T-helper 2 cell treated with Interferon-gamma antibody and Interleukin-4, amounts not matched to agents 5 μg/mL and 100 μg/mL, for 36 hours (primary cell): Measurements from ENCODE around the gene TMEM245.
"Not testable (repeated sequence)": the region's sequence is repeated elsewhere in the genome, so short reads cannot be mapped to it uniquely, and the experiment has no call there.

ENCODE experiments used
- DNase-seq: peaks from one replicate; pipeline ENCODE4 v3.0.0; 2021; ENCODE audit warnings: low spot score
- H3K27ac Mint-ChIP-seq: one replicate; pipeline ENCODE4 v1.8.0; 2021; ENCODE audit warnings: mild to moderate bottlenecking, mixed read lengths
- H3K27me3 Mint-ChIP-seq: one replicate; pipeline ENCODE4 v1.8.0; 2021; ENCODE audit warnings: low read depth, mixed read lengths
- H3K36me3 Mint-ChIP-seq: one replicate; pipeline ENCODE4 v1.8.0; 2021; ENCODE audit warnings: low read depth, mixed read lengths
- H3K4me1 Mint-ChIP-seq: one replicate; pipeline ENCODE4 v1.8.0; 2021; ENCODE audit warnings: low read depth, mixed read lengths
- H3K4me3 Mint-ChIP-seq: one replicate; pipeline ENCODE4 v1.8.0; 2022; ENCODE audit warnings: mild to moderate bottlenecking, moderate library complexity, mixed read lengths
- H3K9me3 Mint-ChIP-seq: one replicate; pipeline ENCODE4 v1.8.0; 2021; ENCODE audit warnings: mixed read lengths

TMEM245 gene

GRCh38 chr9:109149722-109150121 is 30.0 kb upstream of the TMEM245 start:
- Mint-ChIP-seq H3K4me3 (no peak overlapping the region), H3K27ac (no peak overlapping the region), H3K9me3 (peaks cover 15% of the 10 kb centered on the region), H3K27me3 (peaks cover 25% of the 10 kb centered on the region), H3K36me3 (no peaks in the 10 kb centered on the region), H3K4me1 (peaks cover 2% of the 10 kb centered on the region)
- no peak for DNase-seq

GRCh38 chr9:109149089-109149488 is 29.3 kb upstream of the TMEM245 start:
- H3K9me3 Mint-ChIP-seq: peaks cover 9% of the 10 kb centered on the region
- H3K27me3 Mint-ChIP-seq: peaks cover 22% of the 10 kb centered on the region
- H3K4me1 Mint-ChIP-seq: peaks cover 4% of the 10 kb centered on the region
- DNase-seq: no peak
- H3K27ac Mint-ChIP-seq: no peak overlapping the region
- no peak overlapping the region for H3K4me3 Mint-ChIP-seq
- no peaks in the 10 kb centered on the region for H3K36me3 Mint-ChIP-seq

- Mint-ChIP-seq H3K4me3 (no peak overlapping the region), H3K27me3 (peaks cover 25% of the 10 kb centered on the region), H3K36me3 (no peaks in the 10 kb centered on the region), H3K9me3 (no peaks in the 10 kb centered on the region), H3K4me1 (peaks cover 8% of the 10 kb centered on the region), H3K27ac (no peak overlapping the region)
- no peak for DNase-seq
Measured at GRCh38 chr9:109145051-109145450, 25.3 kb upstream of the TMEM245 start.

DNA sequence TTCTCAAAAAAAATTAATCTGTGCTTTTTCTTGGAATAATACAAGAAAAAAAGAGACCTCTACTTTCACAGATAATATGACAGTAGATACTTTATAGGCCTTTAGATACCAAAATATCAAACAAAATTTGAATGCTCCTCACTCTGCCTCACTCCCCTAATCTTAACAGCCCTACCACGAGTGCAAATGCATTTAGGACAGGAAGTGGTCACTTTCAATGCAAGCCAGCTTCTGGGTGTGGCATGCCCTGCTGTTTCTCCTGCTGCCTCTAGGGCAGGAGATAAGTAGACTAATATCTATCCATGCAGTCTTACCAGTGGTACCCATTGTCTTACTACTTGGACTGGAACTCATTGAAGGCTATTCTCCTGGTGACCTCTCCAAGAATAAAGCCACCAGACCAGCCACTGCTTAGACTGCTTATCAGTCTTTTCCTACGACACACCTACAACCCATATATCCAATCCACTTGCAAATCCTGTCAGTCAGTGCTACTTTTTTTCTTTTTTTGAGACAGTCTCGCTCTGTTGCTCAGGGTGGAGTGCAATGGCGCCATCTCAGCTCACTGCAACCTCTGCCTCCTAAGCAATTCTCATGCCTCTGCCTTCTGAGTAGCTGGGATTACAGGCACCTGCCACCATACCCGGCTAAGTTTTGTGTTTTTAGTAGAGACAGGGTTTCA is 24.3 kb upstream of the TMEM245 start:
- no peak overlapping the region for H3K27ac Mint-ChIP-seq
- peak; percentile 11 for DNase-seq
- H3K27me3 Mint-ChIP-seq: peaks cover 29% of the 10 kb centered on the region
- H3K4me1 Mint-ChIP-seq: peaks cover 8% of the 10 kb centered on the region
- H3K4me3 Mint-ChIP-seq: peak overlapping the region; percentile 10
- no peaks in the 10 kb centered on the region for H3K9me3 Mint-ChIP-seq
- H3K36me3 Mint-ChIP-seq: no peaks in the 10 kb centered on the region

GRCh38 chr9:109141375-109141774 is 21.6 kb upstream of the TMEM245 start:
- no peaks in the 10 kb centered on the region for H3K9me3 Mint-ChIP-seq
- H3K4me3 Mint-ChIP-seq: no peak overlapping the region
- no peaks in the 10 kb centered on the region for H3K36me3 Mint-ChIP-seq
- peaks cover 26% of the 10 kb centered on the region for H3K27me3 Mint-ChIP-seq
- DNase-seq: no peak
- H3K4me1 Mint-ChIP-seq: peaks cover 8% of the 10 kb centered on the region
- H3K27ac Mint-ChIP-seq: no peak overlapping the region

- H3K27ac Mint-ChIP-seq: no peak overlapping the region
- no peak for DNase-seq
- no peaks in the 10 kb centered on the region for H3K36me3 Mint-ChIP-seq
- peaks cover 7% of the 10 kb centered on the region for H3K4me1 Mint-ChIP-seq
- H3K27me3 Mint-ChIP-seq: peaks cover 20% of the 10 kb centered on the region
- H3K9me3 Mint-ChIP-seq: no peaks in the 10 kb centered on the region
- no peak overlapping the region for H3K4me3 Mint-ChIP-seq
Measured at GRCh38 chr9:109139851-109140250, 20.1 kb upstream of the TMEM245 start.

DNA sequence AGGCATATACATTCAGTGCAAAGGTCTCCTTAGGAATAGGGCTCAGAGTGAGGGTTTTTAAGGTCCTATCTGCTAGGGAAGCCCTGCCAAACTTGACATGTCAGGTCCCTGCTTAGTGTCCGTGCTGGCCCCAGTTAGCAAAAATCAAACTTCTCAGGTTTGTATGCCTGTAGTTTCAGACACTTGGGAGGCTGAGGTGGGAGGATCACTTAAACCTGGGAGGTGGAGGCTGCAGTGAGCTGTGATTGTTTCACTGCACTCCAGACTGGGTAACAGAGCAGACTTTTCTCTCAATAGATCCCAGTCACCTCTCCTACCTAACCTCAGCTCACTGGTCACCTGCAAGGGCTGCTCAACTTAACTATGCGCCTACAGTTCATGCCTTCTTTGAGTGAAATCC is 18.7 kb upstream of the TMEM245 start:
- H3K4me3 Mint-ChIP-seq: no peak overlapping the region
- no peaks in the 10 kb centered on the region for H3K4me1 Mint-ChIP-seq
- no peak for DNase-seq
- H3K27me3 Mint-ChIP-seq: peaks cover 27% of the 10 kb centered on the region
- H3K36me3 Mint-ChIP-seq: no peaks in the 10 kb centered on the region
- no peaks in the 10 kb centered on the region for H3K9me3 Mint-ChIP-seq
- no peak overlapping the region for H3K27ac Mint-ChIP-seq

- Mint-ChIP-seq H3K9me3 (no peaks in the 10 kb centered on the region), H3K27me3 (peaks cover 19% of the 10 kb centered on the region), H3K27ac (no peak overlapping the region), H3K4me3 (no peak overlapping the region), H3K36me3 (no peaks in the 10 kb centered on the region), H3K4me1 (no peaks in the 10 kb centered on the region)
- no peak for DNase-seq
Measured at GRCh38 chr9:109134167-109134578, 14.4 kb upstream of the TMEM245 start.

DNA sequence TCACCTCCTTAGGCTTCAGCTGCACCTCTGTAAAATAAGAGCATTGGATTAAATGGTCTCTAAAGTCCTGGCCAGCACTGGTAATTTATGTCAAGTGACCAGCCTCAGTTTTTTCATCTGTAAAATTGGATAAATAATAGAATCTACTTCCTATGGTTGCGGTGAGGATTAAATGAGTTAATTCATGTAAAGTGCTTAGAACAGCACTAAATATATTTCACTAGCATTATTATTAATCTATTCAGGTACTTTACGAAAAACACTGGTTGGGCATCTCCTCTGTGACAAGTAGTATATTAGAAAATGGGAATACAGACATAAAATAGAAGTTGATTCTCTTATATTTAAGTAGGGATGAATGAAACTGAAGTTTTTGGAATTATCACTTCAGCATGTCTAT is 13.8 kb upstream of the TMEM245 start:
- Mint-ChIP-seq H3K4me3 (no peak overlapping the region), H3K27me3 (peaks cover 19% of the 10 kb centered on the region), H3K4me1 (no peaks in the 10 kb centered on the region), H3K27ac (no peak overlapping the region), H3K9me3 (no peaks in the 10 kb centered on the region), H3K36me3 (no peaks in the 10 kb centered on the region)
- DNase-seq: no peak

- Mint-ChIP-seq H3K27ac (no peak overlapping the region), H3K27me3 (peaks cover 13% of the 10 kb centered on the region), H3K4me1 (no peaks in the 10 kb centered on the region), H3K4me3 (no peak overlapping the region), H3K9me3 (no peaks in the 10 kb centered on the region), H3K36me3 (no peaks in the 10 kb centered on the region)
- DNase-seq: no peak
Measured at GRCh38 chr9:109132567-109133021, 12.8 kb upstream of the TMEM245 start.

GRCh38 chr9:109129470-109130197 is 9.9 kb upstream of the TMEM245 start:
- no peaks in the 10 kb centered on the region for H3K9me3 Mint-ChIP-seq
- no peaks in the 10 kb centered on the region for H3K36me3 Mint-ChIP-seq
- H3K4me1 Mint-ChIP-seq: no peaks in the 10 kb centered on the region
- no peak overlapping the region for H3K27ac Mint-ChIP-seq
- no peak for DNase-seq
- no peak overlapping the region for H3K4me3 Mint-ChIP-seq
- peaks cover 7% of the 10 kb centered on the region for H3K27me3 Mint-ChIP-seq

DNA sequence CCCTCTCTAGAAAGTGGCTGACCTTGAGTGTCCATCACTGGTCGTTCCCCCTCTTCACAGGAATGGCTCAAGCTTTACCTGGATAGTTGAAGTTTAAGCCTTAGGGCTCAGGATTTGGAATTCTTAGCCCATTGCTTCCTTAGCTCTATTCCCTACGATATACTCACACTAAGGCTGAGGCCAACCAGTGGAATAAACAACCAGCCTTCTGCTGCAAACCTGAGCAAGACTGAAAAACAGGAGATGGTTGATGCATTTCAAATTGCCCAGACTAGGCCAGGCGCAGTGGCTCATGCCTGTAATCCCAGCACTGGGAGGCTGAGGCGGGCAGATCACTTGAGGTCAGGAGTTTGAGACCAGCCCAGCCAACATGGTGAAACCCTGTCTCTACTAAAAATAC is 6.9 kb upstream of the TMEM245 start:
- H3K27me3 Mint-ChIP-seq, H3K4me3 Mint-ChIP-seq, DNase-seq, H3K9me3 Mint-ChIP-seq, H3K27ac Mint-ChIP-seq, H3K4me1 Mint-ChIP-seq, H3K36me3 Mint-ChIP-seq: not testable (repeated sequence)

DNA sequence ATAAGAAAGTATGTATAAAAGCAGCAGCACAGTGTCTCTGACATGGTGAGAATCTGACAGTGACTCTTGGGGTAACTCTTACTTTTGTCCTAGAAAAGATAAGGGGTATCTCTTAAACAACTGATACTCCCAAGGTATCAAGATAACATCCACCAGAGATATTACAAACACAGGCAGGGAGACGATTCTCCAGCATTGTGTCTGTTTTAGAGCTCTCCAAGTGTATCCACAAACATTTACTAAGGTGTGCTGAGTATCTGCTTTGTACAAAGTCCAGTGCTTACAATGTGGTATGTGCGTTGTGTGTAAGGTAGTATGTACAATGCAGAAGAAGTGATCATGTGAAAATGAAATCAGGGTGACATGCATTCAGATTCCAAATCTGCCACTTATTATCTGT is 4.4 kb upstream of the TMEM245 start:
- H3K27me3 Mint-ChIP-seq: no peaks in the 10 kb centered on the region
- no peak overlapping the region for H3K27ac Mint-ChIP-seq
- H3K36me3 Mint-ChIP-seq: no peaks in the 10 kb centered on the region
- no peaks in the 10 kb centered on the region for H3K9me3 Mint-ChIP-seq
- no peak for DNase-seq
- no peak overlapping the region for H3K4me3 Mint-ChIP-seq
- H3K4me1 Mint-ChIP-seq: peaks cover 7% of the 10 kb centered on the region

DNA sequence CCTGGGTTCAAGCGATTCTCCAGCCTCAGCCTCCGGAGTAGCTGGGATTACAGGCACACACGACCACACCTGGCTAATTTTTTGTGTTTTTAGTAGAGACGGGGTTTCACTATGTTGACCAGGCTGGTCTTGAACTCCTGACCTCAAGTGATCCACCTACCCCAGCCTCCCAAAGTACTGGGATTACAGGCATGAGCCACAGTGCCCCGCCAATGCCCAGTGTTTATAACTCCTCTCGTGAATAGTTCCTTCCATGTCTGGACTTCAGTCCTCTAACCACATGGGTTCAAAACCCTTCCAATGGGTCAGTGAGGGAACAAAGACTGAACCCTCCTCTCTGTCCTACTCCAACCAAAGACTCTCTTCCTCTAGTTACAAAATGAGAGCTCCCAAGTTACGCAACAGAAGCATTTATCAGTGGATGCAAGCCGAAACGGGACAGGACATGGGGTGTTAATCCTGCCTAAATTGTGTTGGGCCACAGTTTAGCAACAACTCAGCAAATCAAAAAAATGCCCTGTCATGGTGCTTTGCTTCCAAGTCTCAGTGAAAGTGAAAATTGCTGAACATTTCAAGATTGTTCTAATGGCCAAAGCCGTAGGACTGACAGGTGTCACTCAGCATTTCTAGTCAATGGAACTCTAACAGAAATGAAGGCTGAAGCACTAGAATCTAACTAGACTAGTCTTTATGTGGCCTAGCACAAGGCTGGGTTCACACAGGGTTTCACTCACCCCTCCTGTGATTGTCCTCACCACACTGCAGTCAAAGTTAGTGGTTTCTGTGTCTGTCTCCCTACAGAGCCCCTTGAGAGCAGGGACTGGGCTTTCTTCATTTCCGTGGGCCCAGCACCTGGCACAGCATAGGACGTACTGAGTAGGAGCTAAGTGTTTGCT is 3.2 kb upstream of the TMEM245 start:
- H3K4me3 Mint-ChIP-seq: no peak overlapping the region
- no peak for DNase-seq
- H3K27me3 Mint-ChIP-seq: no peaks in the 10 kb centered on the region
- peaks cover 11% of the 10 kb centered on the region for H3K4me1 Mint-ChIP-seq
- peaks cover 3% of the 10 kb centered on the region for H3K36me3 Mint-ChIP-seq
- no peaks in the 10 kb centered on the region for H3K9me3 Mint-ChIP-seq
- H3K27ac Mint-ChIP-seq: no peak overlapping the region
